ENCODE data around the gene APOBEC3F.

DNA sequence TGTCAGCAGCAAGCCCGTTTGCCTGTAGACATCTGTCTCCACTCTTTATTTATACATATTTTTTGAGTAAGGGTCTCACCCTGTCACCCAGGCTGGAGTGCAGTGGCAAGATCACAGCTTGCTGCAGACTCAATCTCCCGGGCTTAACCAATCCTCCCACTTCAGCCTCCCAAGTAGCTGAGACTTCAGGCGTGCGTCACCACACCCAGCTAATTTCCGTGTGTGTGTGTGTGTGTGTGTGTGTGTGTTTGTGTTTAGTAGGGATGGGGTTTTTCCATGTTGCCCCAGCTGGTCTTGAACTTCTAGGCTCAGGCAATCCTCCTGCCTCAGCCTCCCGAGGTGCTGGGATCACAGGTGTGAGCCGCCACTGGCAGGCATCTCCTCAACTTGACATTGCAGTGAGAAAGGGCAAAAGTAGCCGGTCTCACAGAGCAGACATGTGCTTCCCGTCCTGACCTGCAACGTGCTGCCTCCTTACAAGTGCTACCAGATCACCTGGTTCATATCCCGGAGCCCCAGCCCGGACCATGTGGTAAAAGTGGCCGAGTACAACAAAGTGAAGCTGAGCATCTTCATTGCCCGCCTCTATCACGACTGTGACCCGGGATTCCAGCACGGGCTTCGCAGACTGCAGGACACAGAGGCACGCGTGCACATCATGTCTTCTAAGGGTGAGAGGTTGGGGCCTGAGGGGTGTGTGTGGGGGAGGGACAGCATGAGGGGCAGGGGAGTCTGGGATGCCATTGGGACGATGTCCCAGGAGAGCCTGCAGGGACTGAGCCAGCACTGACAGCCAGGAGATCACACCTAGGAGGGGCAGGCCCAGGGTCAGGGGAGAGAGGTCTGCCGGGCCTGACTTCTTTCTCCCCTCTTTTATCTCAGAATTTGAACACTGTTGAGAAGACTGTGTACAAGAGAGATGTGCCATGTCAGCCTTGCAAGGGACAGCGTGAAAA, 50.7 kb downstream of the APOBEC3F start:
- TF ChIP-seq JUN (CRISPR knock-in tag; IDR thresholded peaks at IDR 0.05) (no peak), TP53 (CRISPR knock-in tag; conservative IDR thresholded peaks at IDR 0.05) (no peak), MTF2 (CRISPR knock-in tag; IDR thresholded peaks at IDR 0.05; ENCODE audit: borderline replicate concordance) (no peak)
